SK-N-SH (cell line): ENCODE measurements around the gene PCMT1. TPM values are rescaled to one million over a fixed set of nuclear protein-coding genes. Genes with fewer than 3 reads are reported as not detected.

Experiments used
- CTCF ChIA-PET: fragments of 300-600, 350-600 bp; formaldehyde crosslinking; extraction: SDS; loops from one replicate; lab custom pipeline; 2021; lab: Yijun Ruan, JAX
- POLR2A ChIA-PET: fragments of 350-600 bp; sonication (Branson Sonifier 250); formaldehyde crosslinking; extraction: SDS; loops from one replicate; lab custom pipeline; 2020; ENCODE audit warnings: antibody characterized with exemption, inconsistent platforms; lab: Yijun Ruan, JAX
- DNase-seq: peaks from one replicate; pipeline ENCODE4 v3.0.0; 2012
- H2AFZ ChIP-seq: fragments of 200-600 bp; sonication (generic); 2 replicates; pipeline ENCODE4 v1.8.1; 2016; ENCODE audit warnings: antibody characterized with exemption, mild to moderate bottlenecking, low read depth
- H3F3A ChIP-seq: fragments of 200-600 bp; sonication (generic); replicated peaks from 2 replicates; pipeline ENCODE3; 2016; ENCODE audit warnings: antibody characterized with exemption, mild to moderate bottlenecking; ENCODE audit not compliant: insufficient read depth
- H3K27ac ChIP-seq, 2 experiments: fragments of 200-500 bp in 1 of 2; fragments of 200-600 bp in 1 of 2; sonication (Bioruptor generic) in 1 of 2; sonication (generic), shearing (Covaris generic) in 1 of 2; 2 replicates each; pipeline versions ENCODE4 v1.5.1 to v1.6.1; 2014 to 2016; ENCODE audit warnings: low read depth in 2 of 2, inconsistent platforms in 1 of 2, low read length in 1 of 2, mild to moderate bottlenecking in 1 of 2, mixed read lengths in 1 of 2
- H3K27me3 ChIP-seq: fragments of 200-600 bp; sonication (generic), shearing (Covaris generic); 2 replicates; pipeline ENCODE4 v1.6.1; 2016; ENCODE audit warnings: mixed run types; ENCODE audit not compliant: insufficient read depth
- H3K36me3 ChIP-seq, 2 experiments: fragments of 200-500 bp in 1 of 2; fragments of 200-600 bp in 1 of 2; sonication (Bioruptor generic) in 1 of 2; sonication (generic) in 1 of 2; replicated peaks in 1 of 2; 2 replicates each; pipeline versions ENCODE3 to v1.5.1; 2014 to 2016; ENCODE audit warnings: low read length in 1 of 2, mild to moderate bottlenecking in 1 of 2; ENCODE audit not compliant: insufficient read depth in 2 of 2, control insufficient read depth in 1 of 2
- H3K4me1 ChIP-seq, 2 experiments: fragments of 200-500 bp in 1 of 2; fragments of 200-600 bp in 1 of 2; sonication (Bioruptor generic) in 1 of 2; sonication (generic), shearing (Covaris generic) in 1 of 2; 2 replicates each; pipeline versions ENCODE4 v1.5.1 to v1.6.1; 2014 to 2016; ENCODE audit warnings: low read depth in 1 of 2, low read length in 1 of 2, mixed run types in 1 of 2; ENCODE audit not compliant: insufficient read depth in 2 of 2, control insufficient read depth in 1 of 2
- H3K4me2 ChIP-seq: fragments of 200-600 bp; sonication (generic), shearing (Covaris generic); 2 replicates; pipeline ENCODE4 v1.6.1; 2017; ENCODE audit warnings: mixed run types
- H3K4me3 ChIP-seq, 2 experiments: fragments of 200-500 bp in 1 of 2; fragments of 200-600 bp in 1 of 2; sonication (Bioruptor generic) in 1 of 2; sonication (generic), shearing (Covaris generic) in 1 of 2; 2 replicates each; pipeline versions ENCODE4 v1.5.1 to v1.8.1; 2014 to 2016; ENCODE audit warnings: low read depth in 2 of 2, inconsistent platforms in 1 of 2, low read length in 1 of 2, mild to moderate bottlenecking in 1 of 2, mixed read lengths in 1 of 2, moderate library complexity in 1 of 2
- H3K79me2 ChIP-seq: fragments of 200-600 bp; sonication (generic); 2 replicates; pipeline ENCODE4 v1.8.1; 2017; ENCODE audit warnings: mild to moderate bottlenecking; ENCODE audit not compliant: insufficient read depth
- H3K9ac ChIP-seq: fragments of 200-600 bp; sonication (generic); 2 replicates; pipeline ENCODE4 v1.6.1; 2017; ENCODE audit warnings: mixed run types
- H3K9me2 ChIP-seq: fragments of 200-600 bp; sonication (generic); 2 replicates; pipeline ENCODE4 v1.6.1; 2017; ENCODE audit warnings: mixed run types
- H3K9me3 ChIP-seq: fragments of 200-600 bp; sonication (generic); 2 replicates; pipeline ENCODE4 v1.6.1; 2017; ENCODE audit warnings: mixed run types, mild to moderate bottlenecking, moderate library complexity
- H4K20me1 ChIP-seq: fragments of 200-600 bp; sonication (generic); 2 replicates; pipeline ENCODE4 v1.6.1; 2017; ENCODE audit warnings: mild to moderate bottlenecking, mixed run types; ENCODE audit not compliant: insufficient read depth
- FOXM1 ChIP-seq: IDR thresholded peaks from 2 replicates; pipeline ENCODE4 v1.4.0; 2012; ENCODE audit warnings: low read depth, mild to moderate bottlenecking
- GATA2 ChIP-seq: sonication (generic); formaldehyde crosslinking; IDR thresholded peaks from 2 replicates; pipeline ENCODE4 v1.5.0; 2020; ENCODE audit warnings: mild to moderate bottlenecking, missing genetic modification reagents
- IRF3 ChIP-seq: fragments of 150-350 bp; IDR thresholded peaks from 2 replicates; pipeline ENCODE4 v1.6.1; 2016; ENCODE audit warnings: mild to moderate bottlenecking, low read depth, low read length
- JUND ChIP-seq: IDR thresholded peaks from 2 replicates; pipeline ENCODE4 v1.4.0; 2012
- MEF2A ChIP-seq: IDR thresholded peaks from 2 replicates; pipeline ENCODE4 v1.4.0; 2012; ENCODE audit warnings: low read depth, borderline replicate concordance
- NRF1 ChIP-seq: IDR thresholded peaks from 2 replicates; pipeline ENCODE4 v1.6.1; 2012; ENCODE audit warnings: low read depth, mild to moderate bottlenecking, low read length
- RAD21 ChIP-seq: IDR thresholded peaks from 2 replicates; pipeline ENCODE4 v1.6.1; 2012; ENCODE audit warnings: mild to moderate bottlenecking, low read length
- SIN3A ChIP-seq: IDR thresholded peaks from 2 replicates; pipeline ENCODE4 v1.6.1; 2012; ENCODE audit warnings: low read depth, mild to moderate bottlenecking, low read length, moderate library complexity, borderline replicate concordance
- WGBS: methylation state at CpG from one replicate; pipeline ENCODE4 v1.1.6; 2017; ENCODE audit warnings: low lambda C conversion rate; 5-methylcytosine and 5-hydroxymethylcytosine counted together
- polyA plus RNA-seq, 3 experiments: library from polyadenylated mRNA; depleted of rRNA; stranded (reverse); fragments of >200 nt; gene quantifications; 2 replicates each; pipeline ENCODE4 v1.2.3, GENCODE V29; 2012
- TF ChIP-seq, protein P1 (sequence below): IDR thresholded peaks from 2 replicates; pipeline ENCODE4 v1.6.1; 2012; ENCODE audit warnings: mild to moderate bottlenecking, low read depth, low read length, moderate library complexity
- TF ChIP-seq, protein P2 (sequence below): IDR thresholded peaks from 2 replicates; pipeline ENCODE4; 2012
- TF ChIP-seq, protein P3 (sequence below): IDR thresholded peaks from 2 replicates; pipeline ENCODE4 v1.4.0; 2012; ENCODE audit warnings: low read depth, borderline replicate concordance
- TF ChIP-seq, protein P4 (sequence below): IDR thresholded peaks from 2 replicates; pipeline ENCODE4 v1.4.0; 2012; ENCODE audit warnings: low read depth

The PCMT1 gene
- polyA plus RNA-seq, 1 of the 3 experiments (the other 2 are of a cell fraction) = 190 TPM

DNA sequence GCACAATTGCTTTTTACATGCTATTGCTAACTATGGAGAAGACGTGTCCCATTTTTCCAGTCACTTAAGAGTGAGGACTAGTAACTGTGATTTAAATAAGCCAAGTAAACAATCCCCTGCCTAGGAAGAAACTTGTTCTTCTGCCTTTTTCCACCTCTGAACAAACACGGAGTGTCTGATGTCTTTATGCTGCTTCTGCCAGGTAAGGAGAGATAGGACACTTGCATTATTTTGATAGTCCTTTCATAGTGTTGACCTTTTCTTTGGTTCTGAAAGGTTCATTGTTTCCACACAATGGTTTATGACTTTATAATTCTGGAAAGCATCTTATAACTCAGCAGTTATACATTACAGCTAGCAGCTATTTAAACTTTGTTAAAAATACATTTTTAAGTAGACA lies 106.2 kb downstream of the PCMT1 start:
- 44% methylated on average over 2 of the region's 2 CpGs for WGBS
- Histone ChIP-seq H3K79me2 (peaks cover 71% of the 10 kb centered on the region), H3K9ac (peak overlapping the region; percentile 77), H2AFZ (no peak overlapping the region), H3K4me3 (peak overlapping the region; percentile 25 to 48; a peak in 3 of 4 replicates), H3F3A (peaks cover 43% of the 10 kb centered on the region), H3K27ac (peak overlapping the region; percentile 76 to 98; a peak in 3 of 4 replicates), H3K36me3 (peaks cover 0 to 7% of the 10 kb centered on the region in 2 experiments), H4K20me1 (no peaks in the 10 kb centered on the region), H3K9me2 (no peaks in the 10 kb centered on the region), H3K4me1 (peaks cover 10 to 41% of the 10 kb centered on the region in 2 experiments), H3K9me3 (no peaks in the 10 kb centered on the region), H3K4me2 (peak overlapping the region; percentile 73), H3K27me3 (no peaks in the 10 kb centered on the region)
- ChIA-PET POLR2A (no interaction called here), CTCF (no interaction called here)
- TF ChIP-seq NRF1 (no peak), FOXM1 (no peak), GATA2 (CRISPR knock-in tag) (no peak), JUND (no peak), RAD21 (no peak), IRF3 (no peak), SIN3A (no peak), MEF2A (no peak)
- TF ChIP-seq, protein P1, sequence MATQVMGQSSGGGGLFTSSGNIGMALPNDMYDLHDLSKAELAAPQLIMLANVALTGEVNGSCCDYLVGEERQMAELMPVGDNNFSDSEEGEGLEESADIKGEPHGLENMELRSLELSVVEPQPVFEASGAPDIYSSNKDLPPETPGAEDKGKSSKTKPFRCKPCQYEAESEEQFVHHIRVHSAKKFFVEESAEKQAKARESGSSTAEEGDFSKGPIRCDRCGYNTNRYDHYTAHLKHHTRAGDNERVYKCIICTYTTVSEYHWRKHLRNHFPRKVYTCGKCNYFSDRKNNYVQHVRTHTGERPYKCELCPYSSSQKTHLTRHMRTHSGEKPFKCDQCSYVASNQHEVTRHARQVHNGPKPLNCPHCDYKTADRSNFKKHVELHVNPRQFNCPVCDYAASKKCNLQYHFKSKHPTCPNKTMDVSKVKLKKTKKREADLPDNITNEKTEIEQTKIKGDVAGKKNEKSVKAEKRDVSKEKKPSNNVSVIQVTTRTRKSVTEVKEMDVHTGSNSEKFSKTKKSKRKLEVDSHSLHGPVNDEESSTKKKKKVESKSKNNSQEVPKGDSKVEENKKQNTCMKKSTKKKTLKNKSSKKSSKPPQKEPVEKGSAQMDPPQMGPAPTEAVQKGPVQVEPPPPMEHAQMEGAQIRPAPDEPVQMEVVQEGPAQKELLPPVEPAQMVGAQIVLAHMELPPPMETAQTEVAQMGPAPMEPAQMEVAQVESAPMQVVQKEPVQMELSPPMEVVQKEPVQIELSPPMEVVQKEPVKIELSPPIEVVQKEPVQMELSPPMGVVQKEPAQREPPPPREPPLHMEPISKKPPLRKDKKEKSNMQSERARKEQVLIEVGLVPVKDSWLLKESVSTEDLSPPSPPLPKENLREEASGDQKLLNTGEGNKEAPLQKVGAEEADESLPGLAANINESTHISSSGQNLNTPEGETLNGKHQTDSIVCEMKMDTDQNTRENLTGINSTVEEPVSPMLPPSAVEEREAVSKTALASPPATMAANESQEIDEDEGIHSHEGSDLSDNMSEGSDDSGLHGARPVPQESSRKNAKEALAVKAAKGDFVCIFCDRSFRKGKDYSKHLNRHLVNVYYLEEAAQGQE = no peak
- TF ChIP-seq, protein P2, sequence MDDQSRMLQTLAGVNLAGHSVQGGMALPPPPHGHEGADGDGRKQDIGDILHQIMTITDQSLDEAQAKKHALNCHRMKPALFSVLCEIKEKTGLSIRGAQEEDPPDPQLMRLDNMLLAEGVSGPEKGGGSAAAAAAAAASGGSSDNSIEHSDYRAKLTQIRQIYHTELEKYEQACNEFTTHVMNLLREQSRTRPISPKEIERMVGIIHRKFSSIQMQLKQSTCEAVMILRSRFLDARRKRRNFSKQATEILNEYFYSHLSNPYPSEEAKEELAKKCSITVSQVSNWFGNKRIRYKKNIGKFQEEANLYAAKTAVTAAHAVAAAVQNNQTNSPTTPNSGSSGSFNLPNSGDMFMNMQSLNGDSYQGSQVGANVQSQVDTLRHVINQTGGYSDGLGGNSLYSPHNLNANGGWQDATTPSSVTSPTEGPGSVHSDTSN = no peak
- TF ChIP-seq, protein P3, sequence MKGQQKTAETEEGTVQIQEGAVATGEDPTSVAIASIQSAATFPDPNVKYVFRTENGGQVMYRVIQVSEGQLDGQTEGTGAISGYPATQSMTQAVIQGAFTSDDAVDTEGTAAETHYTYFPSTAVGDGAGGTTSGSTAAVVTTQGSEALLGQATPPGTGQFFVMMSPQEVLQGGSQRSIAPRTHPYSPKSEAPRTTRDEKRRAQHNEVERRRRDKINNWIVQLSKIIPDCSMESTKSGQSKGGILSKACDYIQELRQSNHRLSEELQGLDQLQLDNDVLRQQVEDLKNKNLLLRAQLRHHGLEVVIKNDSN = no peak
- TF ChIP-seq, protein P4, sequence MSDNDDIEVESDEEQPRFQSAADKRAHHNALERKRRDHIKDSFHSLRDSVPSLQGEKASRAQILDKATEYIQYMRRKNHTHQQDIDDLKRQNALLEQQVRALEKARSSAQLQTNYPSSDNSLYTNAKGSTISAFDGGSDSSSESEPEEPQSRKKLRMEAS = no peak
- no peak for DNase-seq
